Fibroblast of skin of scalp (primary cell): ENCODE measurements around the gene SIPA1L2.
"Not testable (repeated sequence)": the region's sequence is repeated elsewhere in the genome, so short reads cannot be mapped to it uniquely, and the experiment has no call there.

Experiments
- DNase-seq: peaks from one replicate; pipeline ENCODE4 v3.0.0-alpha.2; 2013

Gene SIPA1L2

GRCh38 chr1:232613752-232614381 lies 16.1 kb downstream of the SIPA1L2 start:
- DNase-seq: peak; percentile 87

GRCh38 chr1:232612836-232613235 lies 17.1 kb downstream of the SIPA1L2 start:
- DNase-seq: not testable (repeated sequence)

- DNase-seq: no peak
Observed at GRCh38 chr1:232611834-232612233, 18.1 kb downstream of the SIPA1L2 start.

- DNase-seq: not testable (repeated sequence)
Observed at GRCh38 chr1:232610902-232611745, 18.8 kb downstream of the SIPA1L2 start.

GRCh38 chr1:232610192-232610901 lies 19.6 kb downstream of the SIPA1L2 start:
- no peak for DNase-seq

GRCh38 chr1:232608427-232608826 lies 21.5 kb downstream of the SIPA1L2 start:
- DNase-seq: no peak

- no peak for DNase-seq
Observed at GRCh38 chr1:232602622-232603021, 27.3 kb downstream of the SIPA1L2 start.

GRCh38 chr1:232600424-232601258 lies 29.3 kb downstream of the SIPA1L2 start:
- no peak for DNase-seq

GRCh38 chr1:232599178-232600041 lies 30.5 kb downstream of the SIPA1L2 start:
- DNase-seq: peak; percentile 72

- no peak for DNase-seq
Observed at GRCh38 chr1:232598837-232599177, 31.1 kb downstream of the SIPA1L2 start.

- no peak for DNase-seq
Observed at GRCh38 chr1:232598133-232598532, 31.8 kb downstream of the SIPA1L2 start.

GRCh38 chr1:232597721-232598120 lies 32.2 kb downstream of the SIPA1L2 start:
- DNase-seq: no peak

- no peak for DNase-seq
Observed at GRCh38 chr1:232596666-232597303, 33.1 kb downstream of the SIPA1L2 start.

GRCh38 chr1:232594768-232595698 lies 34.9 kb downstream of the SIPA1L2 start:
- DNase-seq: no peak

- no peak for DNase-seq
Observed at GRCh38 chr1:232593717-232594502, 36.0 kb downstream of the SIPA1L2 start.

- DNase-seq: no peak
Observed at GRCh38 chr1:232591344-232591743, 38.6 kb downstream of the SIPA1L2 start.

- DNase-seq: no peak
Observed at GRCh38 chr1:232590744-232591082, 39.2 kb downstream of the SIPA1L2 start.

GRCh38 chr1:232589812-232590743 lies 39.9 kb downstream of the SIPA1L2 start:
- DNase-seq: peak; percentile 67
